HEK293 (cell line): Measurements from ENCODE around the gene HIP1.

Experiments used
- CTCF ChIA-PET: fragments of 350-600 bp; formaldehyde crosslinking; extraction: SDS; loops from one replicate; lab custom pipeline; 2021; ENCODE audit warnings: antibody characterized with exemption; lab: Yijun Ruan, JAX
- POLR2A ChIA-PET: fragments of 300-600 bp; formaldehyde crosslinking; extraction: SDS; loops from one replicate; lab custom pipeline; 2020; ENCODE audit warnings: antibody characterized with exemption, inconsistent platforms; lab: Yijun Ruan, JAX
- H3K27ac ChIP-seq: fragments of 200-500 bp; sonication (Bioruptor generic); 2 replicates; pipeline ENCODE4 v1.5.1; 2014; ENCODE audit warnings: low read depth, low read length, control low read depth, inconsistent platforms; ENCODE audit errors: extremely low read depth
- H3K36me3 ChIP-seq, 2 experiments: fragments of 200-500 bp in 1 of 2; sonication (Bioruptor generic) in 1 of 2; 1 replicate in 1 of 2; 2 replicates in 1 of 2; pipeline ENCODE4 v1.5.1; 2014 to 2017; ENCODE audit warnings: inconsistent platforms in 2 of 2, low read length in 2 of 2; ENCODE audit not compliant: control insufficient read depth in 2 of 2, insufficient read depth in 1 of 2
- H3K4me1 ChIP-seq: fragments of 200-500 bp; sonication (Bioruptor generic); 2 replicates; pipeline ENCODE4 v1.5.1; 2014; ENCODE audit warnings: mild to moderate bottlenecking, low read length, inconsistent platforms; ENCODE audit not compliant: control insufficient read depth, insufficient read depth
- H3K4me3 ChIP-seq: 2 replicates; pipeline ENCODE4 v1.5.1; 2011; ENCODE audit warnings: low read depth, mild to moderate bottlenecking, control low read depth, low read length, moderate library complexity
- H3K9me3 ChIP-seq: fragments of 200-500 bp; sonication (Bioruptor generic); 2 replicates; pipeline ENCODE4 v1.5.1; 2014; ENCODE audit warnings: low read depth, low read length, inconsistent platforms; ENCODE audit not compliant: control insufficient read depth, insufficient read depth
- ATF2 ChIP-seq: fragments of 450-650 bp; formaldehyde crosslinking; IDR thresholded peaks from 2 replicates; pipeline ENCODE4 v1.5.1; 2016; ENCODE audit warnings: missing biosample characterization, missing genetic modification characterization, low read depth
- BCL11B ChIP-seq: fragments of 450-650 bp; formaldehyde crosslinking; IDR thresholded peaks from 2 replicates; pipeline ENCODE4 v1.5.1; 2016; ENCODE audit warnings: low read depth, missing biosample characterization, missing genetic modification characterization
- REPIN1 ChIP-seq: fragments of 450-650 bp; formaldehyde crosslinking; IDR thresholded peaks from 2 replicates; pipeline ENCODE4 v1.5.1; 2017; ENCODE audit warnings: missing biosample characterization, missing genetic modification characterization, low read depth
- SCRT2 ChIP-seq: fragments of 450-650 bp; formaldehyde crosslinking; IDR thresholded peaks from 2 replicates; pipeline ENCODE4 v1.5.1; 2016; ENCODE audit warnings: missing biosample characterization, missing genetic modification characterization
- TSHZ1 ChIP-seq: fragments of 450-650 bp; formaldehyde crosslinking; IDR thresholded peaks from 2 replicates; pipeline ENCODE4 v1.5.1; 2016; ENCODE audit warnings: missing biosample characterization, missing genetic modification characterization, borderline replicate concordance
- ZBTB11 ChIP-seq: fragments of 450-650 bp; formaldehyde crosslinking; conservative IDR thresholded peaks from 2 replicates; pipeline ENCODE4 v1.5.1; 2016; ENCODE audit warnings: low read depth, missing biosample characterization, missing genetic modification characterization
- ZEB2 ChIP-seq: fragments of 450-650 bp; formaldehyde crosslinking; IDR thresholded peaks from 2 replicates; pipeline ENCODE4 v1.5.1; 2016; ENCODE audit warnings: missing biosample characterization, missing genetic modification characterization
- ZFHX2 ChIP-seq: fragments of 450-650 bp; formaldehyde crosslinking; conservative IDR thresholded peaks from 2 replicates; pipeline ENCODE4 v1.5.1; 2016; ENCODE audit warnings: missing biosample characterization, missing genetic modification characterization
- ZNF184 ChIP-seq: fragments of 450-650 bp; IDR thresholded peaks from 2 replicates; pipeline ENCODE4 v1.5.1; 2018; ENCODE audit warnings: missing biosample characterization, mild to moderate bottlenecking, missing genetic modification characterization
- ZNF239 ChIP-seq: fragments of 450-650 bp; formaldehyde crosslinking; IDR thresholded peaks from 2 replicates; pipeline ENCODE4 v1.5.1; 2016; ENCODE audit warnings: missing biosample characterization, missing genetic modification characterization
- ZNF280C ChIP-seq: fragments of 450-650 bp; formaldehyde crosslinking; IDR thresholded peaks from 2 replicates; pipeline ENCODE4 v1.5.1; 2016; ENCODE audit warnings: missing biosample characterization, missing genetic modification characterization
- ZNF302 ChIP-seq: fragments of 450-650 bp; formaldehyde crosslinking; IDR thresholded peaks from 2 replicates; pipeline ENCODE4 v1.5.1; 2016; ENCODE audit warnings: missing biosample characterization, missing genetic modification characterization, low read depth
- ZNF501 ChIP-seq: fragments of 450-650 bp; formaldehyde crosslinking; IDR thresholded peaks from 2 replicates; pipeline ENCODE4 v1.5.1; 2016; ENCODE audit warnings: missing biosample characterization, missing genetic modification characterization
- ZNF610 ChIP-seq: fragments of 450-650 bp; formaldehyde crosslinking; IDR thresholded peaks from 2 replicates; pipeline ENCODE4 v1.5.1; 2016; ENCODE audit warnings: missing biosample characterization, missing genetic modification characterization, borderline replicate concordance
- ZNF670 ChIP-seq: fragments of 450-650 bp; formaldehyde crosslinking; IDR thresholded peaks from 2 replicates; pipeline ENCODE4 v1.5.1; 2016; ENCODE audit warnings: missing biosample characterization, missing genetic modification characterization, low read depth
- ZNF785 ChIP-seq: fragments of 450-650 bp; formaldehyde crosslinking; IDR thresholded peaks from 2 replicates; pipeline ENCODE4 v1.5.1; 2016; ENCODE audit warnings: missing biosample characterization, missing genetic modification characterization
- ZNF843 ChIP-seq: fragments of 450-650 bp; formaldehyde crosslinking; IDR thresholded peaks from 2 replicates; pipeline ENCODE4 v1.5.1; 2016; ENCODE audit warnings: missing biosample characterization, missing genetic modification characterization
- ZSCAN4 ChIP-seq: fragments of 450-650 bp; formaldehyde crosslinking; IDR thresholded peaks from 2 replicates; pipeline ENCODE4 v1.5.1; 2017; ENCODE audit warnings: missing biosample characterization, missing genetic modification characterization
- ZXDB ChIP-seq: fragments of 450-650 bp; formaldehyde crosslinking; IDR thresholded peaks from 2 replicates; pipeline ENCODE4 v1.5.1; 2016; ENCODE audit warnings: missing biosample characterization, missing genetic modification characterization

Gene HIP1

DNA sequence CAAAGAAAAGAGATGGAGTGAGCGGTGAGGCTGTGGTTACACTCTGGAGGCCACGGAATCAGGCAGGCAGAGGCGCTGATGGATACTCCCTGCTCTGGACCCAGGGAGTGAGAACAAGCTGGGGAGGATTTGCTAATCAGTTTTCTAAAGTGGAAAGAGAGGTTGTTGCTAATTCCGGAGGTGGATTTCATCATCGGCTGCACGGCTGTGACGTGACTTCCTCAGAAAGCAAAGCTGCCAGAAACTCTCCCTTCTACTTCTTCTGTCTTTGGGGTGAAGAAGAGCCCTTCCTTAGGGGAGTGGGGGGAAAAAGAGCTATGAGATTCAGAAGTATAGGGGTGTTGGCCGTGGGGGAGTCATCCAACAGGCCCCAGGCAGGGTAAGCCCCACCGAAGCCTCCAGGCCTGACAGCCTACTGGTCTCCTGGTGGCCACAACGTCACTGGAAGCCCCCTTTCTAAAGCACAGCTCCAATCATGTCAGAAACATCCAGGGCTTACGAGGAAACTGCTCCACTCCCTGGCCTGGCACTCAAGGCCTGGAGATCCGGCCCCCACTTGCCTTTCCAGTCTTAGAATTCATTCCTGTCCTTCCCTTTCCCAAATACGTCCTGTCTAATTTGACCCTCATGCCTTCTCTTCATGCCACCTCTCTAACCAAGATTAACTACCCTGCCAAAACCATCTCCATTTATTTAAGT is 114.5 kb downstream of the HIP1 start:
- H3K27ac ChIP-seq: no peak overlapping the region

GRCh38 chr7:75623390-75624133 is 115.2 kb downstream of the HIP1 start:
- Histone ChIP-seq H3K4me1 (no peaks in the 10 kb centered on the region), H3K4me3 (no peak overlapping the region), H3K36me3 (no peaks in the 10 kb centered on the region; a peak in 1 of 3 replicates), H3K9me3 (no peaks in the 10 kb centered on the region), H3K27ac (no peak overlapping the region)
- TF ChIP-seq SCRT2 (no peak), BCL11B (tag by site-specific recombination) (no peak), ZNF501 (tag by site-specific recombination) (no peak), ZNF239 (no peak), ATF2 (tag by site-specific recombination) (no peak), TSHZ1 (no peak)
- POLR2A ChIA-PET: no interaction called here
- CTCF ChIA-PET: no interaction called here

More for the DNA sequence above, 114.5 kb downstream of the HIP1 start:
- TF ChIP-seq ZNF302 (tag by site-specific recombination) (no peak), ZSCAN4 (no peak), ZXDB (no peak), ZFHX2 (peak; percentile 17; the same call in 1 of the 2 replicates), ZNF670 (tag by site-specific recombination) (no peak)
- no peak overlapping the region for H3K4me3 ChIP-seq
- POLR2A ChIA-PET: no interaction called here
- H3K4me1 ChIP-seq: no peaks in the 10 kb centered on the region
- no peaks in the 10 kb centered on the region for H3K9me3 ChIP-seq
- CTCF ChIA-PET: no interaction called here
- no peaks in the 10 kb centered on the region; a peak in 1 of 3 replicates for H3K36me3 ChIP-seq

- Histone ChIP-seq H3K4me3 (no peak overlapping the region), H3K36me3 (no peaks in the 10 kb centered on the region; a peak in 1 of 3 replicates), H3K4me1 (no peaks in the 10 kb centered on the region), H3K9me3 (no peaks in the 10 kb centered on the region), H3K27ac (no peak overlapping the region)
- POLR2A ChIA-PET: no interaction called here
- CTCF ChIA-PET: no interaction called here
- TF ChIP-seq ZNF610 (tag by site-specific recombination) (no peak), ZNF280C (no peak), ZBTB11 (no peak), ZNF184 (tag by site-specific recombination) (no peak), ZEB2 (tag by site-specific recombination) (no peak), ZNF843 (no peak), ZNF785 (tag by site-specific recombination) (no peak), REPIN1 (tag by site-specific recombination) (no peak)
Measured at GRCh38 chr7:75621124-75621523, 117.6 kb downstream of the HIP1 start.
